Heart left ventricle (tissue), 13 donors: Measurements from ENCODE around the gene SLC25A21.

Source experiments
- CTCF ChIP-seq, 12 donors: fragments of 200-600 bp; sonication (generic) in 4 of 12; IDR thresholded peaks; one replicate each; pipeline versions ENCODE4 v1.5.0 to v1.8.0; 2018 to 2022; ENCODE audit warnings: antibody characterized with exemption in 12 of 12, mild to moderate bottlenecking in 5 of 12
- POLR2A ChIP-seq, 2 donors: fragments of 450-650 bp; IDR thresholded peaks; one replicate each; pipeline ENCODE4 v1.6.1; 2017; ENCODE audit warnings: antibody characterized with exemption in 2 of 2, mild to moderate bottlenecking in 2 of 2, moderate library complexity in 2 of 2
- donor health status: ischemic (EF 13 %, LVEDD 7.1; RV severe dilation, severe dysfunction).
- donor health status: DM: no; HTN: yes; CAD: no.
- donor health status: DM: no; HTN: no; CAD: no.
- donor health status: ischemic (EF 25% LVEDD 6.9; RV normal size, moderate dysfunction).
- donor health status: ischemic (EF 25% LVEDD 5.7; RV mildly dilated, moderate dysfunction).
- donor health status: ischemic (EF 35%, LVEDD 5.7; RV mildly dilated, moderate dysfunction).
- donor health status: nonischemic (EF 11% LVEDD 7.7; RV severe dilation, severe dysfunction).
- donor health status: DM: yes; HTN: yes; CAD: no.
- donor health status: PGD.
- donor health status: ischemic (EF 29% LVEDD 5.4; RV normal size, mild dysfunction).
- donor health status: nonischemic (EF 23%, LVEDD 6.1; RV moderate dilation, normal function).

- TF ChIP-seq CTCF (IDR thresholded peaks at IDR 0.05): no peak
- no peak for TF ChIP-seq POLR2A (IDR thresholded peaks at IDR 0.05)
These were observed 225.0 kb downstream of the SLC25A21 start for GRCh38 chr14:36947362-36947761.
